Inferior parietal cortex (tissue), 1 donor: ENCODE results near the gene METTL27.
"Not testable (repeated sequence)": the region's sequence is repeated elsewhere in the genome, so short reads cannot be mapped to it uniquely, and the experiment has no call there.

Experiments used
- DNase-seq: peaks from one replicate; pipeline ENCODE4 v3.0.0-alpha.2; 2016; ENCODE audit errors: extremely low spot score

The METTL27 gene

GRCh38 chr7:73869011-73869798 is 26.9 kb upstream of the METTL27 start:
- no peak for DNase-seq

GRCh38 chr7:73866446-73866767 is 24.1 kb upstream of the METTL27 start:
- DNase-seq, result no peak

GRCh38 chr7:73865738-73866445 is 23.6 kb upstream of the METTL27 start:
- DNase-seq, result peak; percentile 72

GRCh38 chr7:73864981-73865711 is 22.8 kb upstream of the METTL27 start:
- DNase-seq, result no peak

GRCh38 chr7:73861305-73861704 is 19.0 kb upstream of the METTL27 start:
- DNase-seq, result no peak

GRCh38 chr7:73860859-73861258 is 18.5 kb upstream of the METTL27 start, which contains the start of gene TMEM270:
TSS of gene TMEM270 (plus strand) at chr7:73861159. CDS start at chr7:73861195, 36 bp downstream.
- no peak for DNase-seq

GRCh38 chr7:73858807-73859206 is 16.5 kb upstream of the METTL27 start:
- no peak for DNase-seq

- DNase-seq, result no peak
Observed at GRCh38 chr7:73856941-73857340, 14.6 kb upstream of the METTL27 start.

GRCh38 chr7:73852500-73852899 is 10.2 kb upstream of the METTL27 start:
- no peak for DNase-seq

GRCh38 chr7:73851410-73852338 is 9.4 kb upstream of the METTL27 start:
- DNase-seq, result no peak

- DNase-seq, result no peak
Observed at GRCh38 chr7:73850781-73851207, 8.5 kb upstream of the METTL27 start.

GRCh38 chr7:73847941-73848723 is 5.8 kb upstream of the METTL27 start:
- no peak for DNase-seq

GRCh38 chr7:73845701-73846195 is 3.4 kb upstream of the METTL27 start:
- not testable (repeated sequence) for DNase-seq

- DNase-seq, result no peak
Observed at GRCh38 chr7:73844848-73845460, 2.6 kb upstream of the METTL27 start.

GRCh38 chr7:73844131-73844547 is 1.8 kb upstream of the METTL27 start:
- DNase-seq, result no peak

- DNase-seq, result no peak
Observed at GRCh38 chr7:73841689-73842066, 638 bp downstream of the METTL27 start.

- DNase-seq, result no peak
Observed at GRCh38 chr7:73840715-73841379, 1.5 kb downstream of the METTL27 start.

- no peak for DNase-seq
Observed at GRCh38 chr7:73839743-73840714, 2.3 kb downstream of the METTL27 start.
